GM21390 (cell line): ENCODE data around the gene LRTM1.

Source experiments
- ATAC-seq: cut with Tn5 transposase; IDR thresholded peaks from one replicate; pipeline ENCODE4 v1.9.1; 2021; ENCODE audit not compliant: unreplicated experiment

Gene LRTM1

GRCh38 chr3:54941690-54942362, 14.0 kb upstream of the LRTM1 start:
- no peak for ATAC-seq

GRCh38 chr3:54940971-54941370, 13.1 kb upstream of the LRTM1 start:
- ATAC-seq = no peak

- no peak for ATAC-seq
Measured at GRCh38 chr3:54939557-54940300, 11.9 kb upstream of the LRTM1 start.

GRCh38 chr3:54936561-54936960, 8.7 kb upstream of the LRTM1 start:
- ATAC-seq = no peak

GRCh38 chr3:54935869-54936268, 8.0 kb upstream of the LRTM1 start:
- ATAC-seq = no peak

- no peak for ATAC-seq
Measured at GRCh38 chr3:54932606-54933005, 4.7 kb upstream of the LRTM1 start.

- ATAC-seq = no peak
Measured at GRCh38 chr3:54931182-54931581, 3.3 kb upstream of the LRTM1 start.

GRCh38 chr3:54918516-54918915, 9.3 kb downstream of the LRTM1 start:
- ATAC-seq = no peak

- no peak for ATAC-seq
Measured at GRCh38 chr3:54917862-54918261, 10.0 kb downstream of the LRTM1 start.

- ATAC-seq = no peak
Measured at GRCh38 chr3:54917174-54917573, 10.7 kb downstream of the LRTM1 start.

- ATAC-seq = no peak
Measured at GRCh38 chr3:54916732-54917131, 11.1 kb downstream of the LRTM1 start.

- ATAC-seq = no peak
Measured at GRCh38 chr3:54915976-54916375, 11.9 kb downstream of the LRTM1 start.

GRCh38 chr3:54915181-54915580, 12.7 kb downstream of the LRTM1 start:
- no peak for ATAC-seq

GRCh38 chr3:54914180-54914579, 13.7 kb downstream of the LRTM1 start:
- no peak for ATAC-seq

GRCh38 chr3:54909191-54909590, 18.7 kb downstream of the LRTM1 start:
- no peak for ATAC-seq

GRCh38 chr3:54906763-54907162, 21.1 kb downstream of the LRTM1 start:
- ATAC-seq = no peak

- no peak for ATAC-seq
Measured at GRCh38 chr3:54905920-54906319, 21.9 kb downstream of the LRTM1 start.

- no peak for ATAC-seq
Measured at GRCh38 chr3:54905261-54905888, 22.5 kb downstream of the LRTM1 start.

GRCh38 chr3:54901906-54902685, 25.8 kb downstream of the LRTM1 start:
- ATAC-seq = no peak

GRCh38 chr3:54900838-54901591, 26.8 kb downstream of the LRTM1 start:
- ATAC-seq = no peak

- ATAC-seq = no peak
Measured at GRCh38 chr3:54899273-54899672, 28.6 kb downstream of the LRTM1 start.
